GM18499 (cell line): ENCODE measurements around the gene F13B.
"Not testable (repeated sequence)": the region's sequence is repeated elsewhere in the genome, so short reads cannot be mapped to it uniquely, and the experiment has no call there.

Experiments
- ATAC-seq: cut with Tn5 transposase; IDR thresholded peaks from one replicate; pipeline ENCODE4 v1.9.1; 2021; ENCODE audit warnings: moderate number of reproducible peaks; ENCODE audit not compliant: insufficient read depth, unreplicated experiment

Gene F13B

GRCh38 chr1:197066719-197067456, at the start of gene F13B:
Gene F13B, minus strand, starts transcription at chr1:197067260. Its CDS starts 37 bp downstream, at chr1:197067223.
- no peak for ATAC-seq

GRCh38 chr1:197116156-197116555, 49.1 kb upstream of the F13B start:
- no peak for ATAC-seq

GRCh38 chr1:197106869-197107268, 39.8 kb upstream of the F13B start:
- ATAC-seq = no peak

- no peak for ATAC-seq
Measured at GRCh38 chr1:197103300-197103699, 36.2 kb upstream of the F13B start.

GRCh38 chr1:197101978-197102377, 34.9 kb upstream of the F13B start:
- ATAC-seq = no peak

- ATAC-seq = no peak
Measured at GRCh38 chr1:197100677-197101076, 33.6 kb upstream of the F13B start.

GRCh38 chr1:197099444-197099843, 32.4 kb upstream of the F13B start:
- ATAC-seq = no peak

GRCh38 chr1:197096971-197097370, 29.9 kb upstream of the F13B start:
- ATAC-seq = not testable (repeated sequence)

- peak; percentile 53 for ATAC-seq
Measured at GRCh38 chr1:197096137-197096536, 29.1 kb upstream of the F13B start.

GRCh38 chr1:197093226-197093885, 26.3 kb upstream of the F13B start:
- no peak for ATAC-seq

- no peak for ATAC-seq
Measured at GRCh38 chr1:197092491-197093023, 25.5 kb upstream of the F13B start.

GRCh38 chr1:197083474-197083873, 16.4 kb upstream of the F13B start:
- ATAC-seq = no peak

GRCh38 chr1:197081117-197081753, 14.2 kb upstream of the F13B start:
- no peak for ATAC-seq

- ATAC-seq = no peak
Measured at GRCh38 chr1:197080323-197080722, 13.3 kb upstream of the F13B start.

GRCh38 chr1:197076585-197076984, 9.5 kb upstream of the F13B start:
- no peak for ATAC-seq

- no peak for ATAC-seq
Measured at GRCh38 chr1:197073978-197074377, 6.9 kb upstream of the F13B start.

GRCh38 chr1:197067457-197067818, 378 bp upstream of the F13B start:
- no peak for ATAC-seq

GRCh38 chr1:197066277-197066676, 783 bp downstream of the F13B start:
- ATAC-seq = no peak

- no peak for ATAC-seq
Measured at GRCh38 chr1:197065559-197065958, 1.5 kb downstream of the F13B start.

GRCh38 chr1:197063212-197063611, 3.8 kb downstream of the F13B start:
- no peak for ATAC-seq

- ATAC-seq = peak; percentile 87
Measured at GRCh38 chr1:197062692-197063091, 4.4 kb downstream of the F13B start.
